Measurements from ENCODE around the gene SPNS2.

SPNS2 gene

GRCh38 chr17:4509923-4510617, 11.4 kb downstream of the SPNS2 start:
- TF ChIP-seq CTCF (conservative IDR thresholded peaks at IDR 0.05; ENCODE audit: low read depth, low read length): no peak
- no peak overlapping the region for H3K4me3 ChIP-seq (ENCODE audit: low read depth, low read length)
- peak; percentile 39 for DNase-seq (ENCODE audit: low read depth)

- no peak for TF ChIP-seq CTCF (conservative IDR thresholded peaks at IDR 0.05; ENCODE audit: low read depth, low read length)
- no peak overlapping the region for H3K4me3 ChIP-seq (ENCODE audit: low read depth, low read length)
- DNase-seq (ENCODE audit: low read depth): no peak
These were observed 11.9 kb downstream of the SPNS2 start for GRCh38 chr17:4510618-4510941.

GRCh38 chr17:4511199-4511932, 12.7 kb downstream of the SPNS2 start:
- no peak for DNase-seq (ENCODE audit: low read depth)
- H3K4me3 ChIP-seq (ENCODE audit: low read depth, low read length): no peak overlapping the region
- TF ChIP-seq CTCF (conservative IDR thresholded peaks at IDR 0.05; ENCODE audit: low read depth, low read length): no peak

GRCh38 chr17:4512156-4513112, 13.8 kb downstream of the SPNS2 start:
- H3K4me3 ChIP-seq (ENCODE audit: low read depth, low read length): no peak overlapping the region
- TF ChIP-seq CTCF (conservative IDR thresholded peaks at IDR 0.05; ENCODE audit: low read depth, low read length): no peak
- no peak for DNase-seq (ENCODE audit: low read depth)

GRCh38 chr17:4513113-4514032, 14.7 kb downstream of the SPNS2 start:
- no peak for TF ChIP-seq CTCF (conservative IDR thresholded peaks at IDR 0.05; ENCODE audit: low read depth, low read length)
- DNase-seq (ENCODE audit: low read depth): no peak
- H3K4me3 ChIP-seq (ENCODE audit: low read depth, low read length): no peak overlapping the region

- no peak overlapping the region for H3K4me3 ChIP-seq (ENCODE audit: low read depth, low read length)
- DNase-seq (ENCODE audit: low read depth): no peak
- no peak for TF ChIP-seq CTCF (conservative IDR thresholded peaks at IDR 0.05; ENCODE audit: low read depth, low read length)
These were observed 15.5 kb downstream of the SPNS2 start for GRCh38 chr17:4514206-4514605.
